Adrenal gland (tissue), 12 donors: Measurements from ENCODE around the gene GPC4. TPM values are rescaled to one million over a fixed set of nuclear protein-coding genes. Genes with fewer than 3 reads are reported as not detected.
"Not testable (repeated sequence)": the region's sequence is repeated elsewhere in the genome, so short reads cannot be mapped to it uniquely, and the experiment has no call there.

Experiments
- DNase-seq, 7 donors: peaks; one replicate each; pipeline ENCODE4 v3.0.0-alpha.2; 2019 to 2020
- H3K27ac ChIP-seq, 5 donors: fragments of 200-600 bp; sonication (generic) in 4 of 5; 1 replicate in 3 of 5; 2 replicates in 2 of 5; pipeline versions ENCODE4 v1.5.1 to v1.8.0; 2016 to 2020; ENCODE audit warnings: mild to moderate bottlenecking in 1 of 5
- H3K27me3 ChIP-seq: fragments of 200-600 bp; 2 replicates; pipeline ENCODE4 v1.8.0; 2021
- H3K36me3 ChIP-seq, 2 donors: fragments of 200-600 bp; replicated peaks in 1 of 2; 1 replicate in 1 of 2; 2 replicates in 1 of 2; pipeline versions ENCODE4 v1.5.1 to v1.8.0; 2018 to 2022
- H3K4me1 ChIP-seq, 2 donors: fragments of 200-600 bp; replicated peaks in 1 of 2; 1 replicate in 1 of 2; 2 replicates in 1 of 2; pipeline versions ENCODE4 v1.5.1 to v1.8.0; 2018 to 2021
- H3K4me3 ChIP-seq, 4 donors: fragments of 200-600 bp; sonication (generic) in 3 of 4; one replicate each; pipeline ENCODE4 v1.5.1; 2016 to 2018
- H3K9me3 ChIP-seq, 3 donors: fragments of 200-600 bp; sonication (generic) in 1 of 3; replicated peaks in 1 of 3; 1 replicate in 2 of 3; 2 replicates in 1 of 3; pipeline versions ENCODE4 v1.5.1 to v1.8.0; 2016 to 2021
- POLR2A ChIP-seq, 2 donors: fragments of 450-650 bp; IDR thresholded peaks; one replicate each; pipeline ENCODE4 v1.6.1; 2017; ENCODE audit warnings: antibody characterized with exemption in 2 of 2, mild to moderate bottlenecking in 2 of 2, moderate library complexity in 1 of 2
- WGBS, 4 donors: extraction: QIAGEN DNeasy Blood & Tissue Kit in 2 of 4; methylation state at CpG; one replicate each; pipeline versions ENCODE4 v1.1.5 to v1.1.7; 2013 to 2017; 5-methylcytosine and 5-hydroxymethylcytosine counted together
- intact Hi-C, 2 donors: fragments of 100-400 bp; cut with DNase I; formaldehyde crosslinking; loops; one replicate each; pipeline versions ENCODE4 v1.14.1 to v1.15.0; 2022 to 2023
- polyA plus RNA-seq, 3 donors: library from polyadenylated mRNA; stranded (reverse); fragments of 200-250 nt in 2 of 3; fragments of 350-450 nt in 1 of 3; fragmentation: Illumina TruSeq in 1 of 3; extraction: RNeasy Lipid Tissue Mini Kit (QIAGEN cat#74804) in 1 of 3; gene quantifications; one replicate each; pipeline ENCODE4 v1.2.3, GENCODE V29; 2013 to 2014
- total RNA-seq, 9 donors: library from RNA; depleted of rRNA in 4 of 9; stranded (reverse); fragments of >200 nt in 4 of 9; fragments of 120-200 nt in 1 of 9; fragmentation: NEBNext Ultra II Directional in 1 of 9; extraction: Animal tissue kit (Norgen Biotek cat#: 25700) in 1 of 9; gene quantifications; one replicate each; pipeline versions ENCODE4 v1.1.0 to v1.2.4, GENCODE V29; 2013 to 2023
- TF ChIP-seq, protein P1 (sequence below), 6 experiments: fragments of 450-650 bp in 4 of 6; fragments of 200-600 bp in 2 of 6; sonication (generic) in 1 of 6; IDR thresholded peaks; 1 replicate in 5 of 6; 2 replicates in 1 of 6; pipeline versions ENCODE4 v1.5.1 to v1.8.0; 2016 to 2021; ENCODE audit warnings: antibody characterized with exemption in 6 of 6, mild to moderate bottlenecking in 2 of 6, moderate library complexity in 1 of 6
- donor health status: healthy with polysubstance abuse.
- donor health status: Bipolar disorder and iron deficiency.
- donor health status: DM: yes; HTN: yes; CAD: no.
- donor health status: DM: no; HTN: no; CAD: no.
- donor health status: DM: no; HTN: no; CAD: no.
- donor health status: DM: yes; HTN: yes; CAD: no.

Gene GPC4
- total and polyA plus RNA-seq, 12 donors = 3.2 to 26.8 (median 15.7) TPM

DNA sequence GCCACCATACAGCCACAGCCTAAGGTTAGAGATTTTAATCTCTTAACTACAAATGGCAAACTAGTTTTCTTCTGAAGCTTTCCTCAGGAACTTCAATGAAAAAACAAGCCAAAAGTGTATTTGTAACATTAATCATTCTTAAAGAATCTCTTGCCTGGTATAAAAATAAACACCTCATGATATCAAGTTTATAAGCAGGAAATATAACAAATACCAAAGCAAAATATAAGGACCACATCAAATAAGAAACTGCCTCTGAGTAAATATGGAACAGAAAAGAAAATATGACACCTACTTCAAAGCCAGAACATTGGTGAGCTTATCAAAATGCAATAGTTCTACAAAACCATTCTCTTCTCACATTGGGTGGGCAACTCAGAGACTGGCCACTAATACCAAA is 89.9 kb downstream of the GPC4 start:
- intact Hi-C loops = no loop called here
- H3K27ac ChIP-seq = no peak overlapping the region

DNA sequence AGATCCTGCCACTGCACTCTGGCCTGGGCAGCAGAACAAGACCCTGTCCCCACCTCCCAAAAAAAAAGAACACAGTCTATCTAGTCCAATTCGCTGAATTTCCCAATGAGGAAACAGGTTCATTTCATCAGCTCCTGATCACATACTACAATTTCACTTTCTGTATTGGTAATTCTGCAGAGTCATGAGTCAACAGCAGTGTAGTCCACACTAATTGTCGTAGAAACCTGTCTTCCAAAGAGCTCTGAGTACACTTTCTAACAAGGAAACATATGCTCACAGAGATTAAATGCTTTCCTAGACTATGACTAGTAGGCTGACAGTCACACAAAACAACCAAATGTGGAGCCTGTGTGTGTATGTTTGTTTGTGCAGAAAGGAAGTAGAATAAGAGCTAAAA is 91.9 kb downstream of the GPC4 start:
- no peaks in the 10 kb centered on the region for H3K36me3 ChIP-seq
- no peaks in the 10 kb centered on the region for H3K4me1 ChIP-seq
- no peaks in the 10 kb centered on the region for H3K9me3 ChIP-seq
- WGBS, 4 donors = 63 to 70% (median 67%) methylated on average over 2 of the region's 2 CpGs
- no peak for DNase-seq
- no peak overlapping the region for H3K4me3 ChIP-seq
- H3K27ac ChIP-seq = no peak overlapping the region
- intact Hi-C loops = no loop called here
- H3K27me3 ChIP-seq = peaks cover 4% of the 10 kb centered on the region
- TF ChIP-seq, protein P1, sequence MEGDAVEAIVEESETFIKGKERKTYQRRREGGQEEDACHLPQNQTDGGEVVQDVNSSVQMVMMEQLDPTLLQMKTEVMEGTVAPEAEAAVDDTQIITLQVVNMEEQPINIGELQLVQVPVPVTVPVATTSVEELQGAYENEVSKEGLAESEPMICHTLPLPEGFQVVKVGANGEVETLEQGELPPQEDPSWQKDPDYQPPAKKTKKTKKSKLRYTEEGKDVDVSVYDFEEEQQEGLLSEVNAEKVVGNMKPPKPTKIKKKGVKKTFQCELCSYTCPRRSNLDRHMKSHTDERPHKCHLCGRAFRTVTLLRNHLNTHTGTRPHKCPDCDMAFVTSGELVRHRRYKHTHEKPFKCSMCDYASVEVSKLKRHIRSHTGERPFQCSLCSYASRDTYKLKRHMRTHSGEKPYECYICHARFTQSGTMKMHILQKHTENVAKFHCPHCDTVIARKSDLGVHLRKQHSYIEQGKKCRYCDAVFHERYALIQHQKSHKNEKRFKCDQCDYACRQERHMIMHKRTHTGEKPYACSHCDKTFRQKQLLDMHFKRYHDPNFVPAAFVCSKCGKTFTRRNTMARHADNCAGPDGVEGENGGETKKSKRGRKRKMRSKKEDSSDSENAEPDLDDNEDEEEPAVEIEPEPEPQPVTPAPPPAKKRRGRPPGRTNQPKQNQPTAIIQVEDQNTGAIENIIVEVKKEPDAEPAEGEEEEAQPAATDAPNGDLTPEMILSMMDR (IDR thresholded peaks at IDR 0.05) = no peak

More for the DNA sequence above, 89.9 kb downstream of the GPC4 start:
- Histone ChIP-seq H3K27me3 (no peaks in the 10 kb centered on the region), H3K4me1 (no peaks in the 10 kb centered on the region), H3K9me3 (no peaks in the 10 kb centered on the region), H3K36me3 (no peaks in the 10 kb centered on the region), H3K4me3 (no peak overlapping the region)
- no peak for TF ChIP-seq POLR2A (IDR thresholded peaks at IDR 0.05)
- TF ChIP-seq, protein P1 (IDR thresholded peaks at IDR 0.05) = no peak
- no peak for DNase-seq

DNA sequence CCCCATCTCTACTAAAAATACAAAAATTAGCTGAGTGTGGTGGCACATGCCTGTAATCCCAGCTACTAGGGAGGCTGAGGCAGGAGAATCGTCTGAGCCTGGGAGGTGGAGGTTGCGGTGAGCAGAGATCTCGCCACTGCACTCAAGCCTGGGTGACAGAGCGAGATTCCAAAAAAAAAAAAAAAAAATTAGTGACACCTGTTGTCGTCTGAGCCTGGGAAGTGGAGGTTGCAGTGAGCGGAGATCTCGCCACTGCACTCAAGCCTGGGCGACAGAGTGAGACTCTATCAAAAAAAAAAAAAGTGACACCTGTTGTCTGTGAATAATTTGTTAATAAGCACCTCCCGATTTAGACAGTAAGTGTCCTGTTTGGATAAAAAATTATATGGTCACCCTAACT is 93.0 kb downstream of the GPC4 start:
- H3K27ac ChIP-seq, intact Hi-C loops, DNase-seq, H3K4me3 ChIP-seq, H3K27me3 ChIP-seq, H3K9me3 ChIP-seq, H3K4me1 ChIP-seq, H3K36me3 ChIP-seq: not testable (repeated sequence)
- 75 to 92% (median 85%) methylated on average over 9 of the region's 9 CpGs for WGBS, 4 donors

DNA sequence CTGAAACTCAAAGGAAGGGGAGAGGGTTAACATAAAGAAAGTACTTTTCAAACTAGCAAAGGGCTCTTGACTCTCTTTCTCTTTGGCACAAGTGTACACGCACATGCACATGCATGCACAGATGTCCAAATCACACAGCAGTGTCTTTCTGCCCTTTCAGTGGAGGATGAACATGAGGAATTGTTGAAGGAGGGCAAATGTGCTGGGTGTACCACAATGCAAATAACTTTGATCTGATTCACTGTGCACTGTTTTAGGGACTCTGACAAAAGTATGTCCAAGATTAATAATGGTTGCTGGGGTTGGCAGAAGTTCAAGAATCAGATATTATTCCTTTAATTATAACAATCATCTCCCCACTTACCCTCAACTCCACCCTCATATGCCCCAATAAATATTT is 93.8 kb downstream of the GPC4 start:
- DNase-seq = no peak
- Histone ChIP-seq H3K36me3 (no peaks in the 10 kb centered on the region), H3K4me3 (no peak overlapping the region), H3K9me3 (no peaks in the 10 kb centered on the region), H3K27ac (no peak overlapping the region), H3K4me1 (no peaks in the 10 kb centered on the region), H3K27me3 (peaks cover 9% of the 10 kb centered on the region)
- intact Hi-C loops = no loop called here
- TF ChIP-seq, protein P1 (IDR thresholded peaks at IDR 0.05) = no peak
- WGBS, 4 donors = 83 to 92% (median 87%) methylated on average over 1 of the region's 1 CpG

DNA sequence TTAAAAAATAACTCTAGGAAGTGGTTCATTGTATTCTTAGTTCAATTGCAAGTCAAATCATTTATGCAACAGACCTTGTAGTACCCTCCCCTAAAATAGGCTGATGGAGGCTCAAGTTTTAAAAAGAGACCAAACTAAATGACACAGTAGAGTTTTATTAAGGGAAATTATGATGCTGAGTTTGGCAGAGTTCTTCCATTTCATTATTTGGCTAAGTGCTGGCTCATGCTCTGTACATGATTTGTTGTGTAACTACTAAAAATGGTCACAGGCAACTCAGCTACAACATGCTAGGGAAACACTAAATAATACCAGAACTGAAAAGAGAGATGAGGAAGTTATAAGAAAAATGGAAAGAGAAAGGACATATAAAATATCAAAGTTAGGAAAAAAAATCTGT is 101.0 kb downstream of the GPC4 start:
- TF ChIP-seq POLR2A (IDR thresholded peaks at IDR 0.05) = no peak
- TF ChIP-seq, protein P1 (IDR thresholded peaks at IDR 0.05) = no peak
- Histone ChIP-seq H3K27me3 (peaks cover 9% of the 10 kb centered on the region), H3K36me3 (no peaks in the 10 kb centered on the region), H3K4me1 (no peaks in the 10 kb centered on the region), H3K27ac (no peak overlapping the region), H3K9me3 (no peaks in the 10 kb centered on the region), H3K4me3 (no peak overlapping the region)
- no peak for DNase-seq
- intact Hi-C loops = no loop called here
